Osteocyte (in vitro differentiated cells): ENCODE results near the gene OR9Q1. TPM values are rescaled to one million over a fixed set of nuclear protein-coding genes. Genes with fewer than 3 reads are reported as not detected.

Experiments used
- DNase-seq: peaks from one replicate; pipeline ENCODE4 v3.0.0; 2021; ENCODE audit warnings: mixed read lengths; ENCODE audit not compliant: unreplicated experiment; ENCODE audit errors: extremely low spot score
- H3K27ac Mint-ChIP-seq: one replicate; pipeline ENCODE4 v1.8.0; 2021; ENCODE audit warnings: mild to moderate bottlenecking, mixed read lengths; ENCODE audit not compliant: unreplicated experiment
- H3K27me3 Mint-ChIP-seq: one replicate; pipeline ENCODE4 v1.8.0; 2021; ENCODE audit warnings: mixed read lengths; ENCODE audit not compliant: unreplicated experiment
- H3K36me3 Mint-ChIP-seq: one replicate; pipeline ENCODE4 v1.8.0; 2021; ENCODE audit warnings: mixed read lengths; ENCODE audit not compliant: unreplicated experiment
- H3K4me1 Mint-ChIP-seq: one replicate; pipeline ENCODE4 v1.8.0; 2021; ENCODE audit warnings: mixed read lengths; ENCODE audit not compliant: unreplicated experiment
- H3K4me3 Mint-ChIP-seq: one replicate; pipeline ENCODE4 v1.8.0; 2021; ENCODE audit warnings: mild to moderate bottlenecking, moderate library complexity, mixed read lengths; ENCODE audit not compliant: unreplicated experiment
- H3K9me3 Mint-ChIP-seq: one replicate; pipeline ENCODE4 v1.8.0; 2021; ENCODE audit warnings: mixed read lengths; ENCODE audit not compliant: unreplicated experiment
- CTCF ChIP-seq: fragments of 200-600 bp; sonication (generic); IDR thresholded peaks from 2 replicates; pipeline ENCODE4 v1.5.0; 2021; ENCODE audit warnings: antibody characterized with exemption, mild to moderate bottlenecking, moderate library complexity
- total RNA-seq: library from RNA; stranded (reverse); gene quantifications from 2 replicates; pipeline ENCODE4 v1.2.1, GENCODE V29; 2021

Gene OR9Q1
- total RNA-seq, 1 donor from 2014 or later = not detected

- H3K27me3 Mint-ChIP-seq = no peaks in the 10 kb centered on the region
- no peak for DNase-seq
- no peaks in the 10 kb centered on the region for H3K4me1 Mint-ChIP-seq
- no peak overlapping the region for H3K27ac Mint-ChIP-seq
- no peaks in the 10 kb centered on the region for H3K36me3 Mint-ChIP-seq
- H3K4me3 Mint-ChIP-seq = no peak overlapping the region
- H3K9me3 Mint-ChIP-seq = no peaks in the 10 kb centered on the region
- no peak for TF ChIP-seq CTCF
Observed at GRCh38 chr11:58004664-58005063, 19.0 kb upstream of the OR9Q1 start.

- Mint-ChIP-seq H3K9me3 (no peaks in the 10 kb centered on the region), H3K27me3 (no peaks in the 10 kb centered on the region), H3K4me3 (no peak overlapping the region), H3K27ac (no peak overlapping the region), H3K36me3 (no peaks in the 10 kb centered on the region), H3K4me1 (no peaks in the 10 kb centered on the region)
- TF ChIP-seq CTCF = no peak
- DNase-seq = no peak
Observed at GRCh38 chr11:58006940-58007339, 16.7 kb upstream of the OR9Q1 start.

DNA sequence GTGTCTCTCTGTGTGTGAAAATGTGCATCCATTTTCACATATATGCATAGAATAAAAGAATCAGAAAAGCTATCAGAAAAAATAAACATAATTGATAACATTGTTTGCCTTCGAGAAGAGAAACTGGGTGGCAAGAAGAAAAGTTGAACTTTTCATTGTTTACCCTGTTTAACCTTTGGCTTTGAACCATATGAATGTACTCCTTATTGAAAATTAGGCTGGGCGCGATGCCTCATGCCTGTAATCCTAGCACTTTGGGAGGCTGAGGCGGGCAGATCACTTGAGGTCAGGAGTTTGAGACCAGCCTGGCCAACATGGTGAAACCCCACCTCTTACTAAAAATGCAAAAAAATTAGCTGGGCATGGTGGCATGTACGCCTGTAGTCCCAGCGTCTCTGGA, 11.9 kb upstream of the OR9Q1 start:
- H3K27ac Mint-ChIP-seq = no peak overlapping the region
- H3K4me3 Mint-ChIP-seq = no peak overlapping the region
- peaks cover 6% of the 10 kb centered on the region for H3K9me3 Mint-ChIP-seq
- no peaks in the 10 kb centered on the region for H3K36me3 Mint-ChIP-seq
- DNase-seq = no peak
- no peak for TF ChIP-seq CTCF
- no peaks in the 10 kb centered on the region for H3K27me3 Mint-ChIP-seq
- no peaks in the 10 kb centered on the region for H3K4me1 Mint-ChIP-seq

DNA sequence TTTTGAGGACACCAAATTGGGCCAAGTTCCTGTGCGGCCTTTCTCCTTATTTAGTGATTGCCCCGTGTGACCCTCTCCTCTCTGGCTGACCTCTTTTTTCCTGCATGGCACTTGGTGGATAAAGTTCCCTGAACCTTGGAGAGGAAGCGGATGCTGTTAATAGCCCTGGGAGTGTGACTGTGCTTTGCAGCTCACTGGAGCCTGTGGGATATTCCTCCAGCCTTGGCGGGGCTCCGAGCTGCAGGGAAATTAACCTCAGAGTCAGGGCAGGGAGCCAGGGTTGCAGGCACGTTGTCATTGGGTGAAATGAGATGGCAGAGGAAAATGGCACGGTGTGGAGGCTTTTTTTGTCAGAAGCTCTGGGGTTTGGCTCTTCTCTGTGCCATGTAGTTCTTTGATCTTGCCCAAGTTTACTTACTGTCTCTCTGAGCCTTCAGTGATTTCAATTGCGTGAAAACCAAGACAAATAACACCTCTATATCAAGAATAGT, 965 bp downstream of the OR9Q1 start:
- Mint-ChIP-seq H3K9me3 (no peaks in the 10 kb centered on the region), H3K4me3 (no peak overlapping the region), H3K27me3 (no peaks in the 10 kb centered on the region), H3K27ac (no peak overlapping the region), H3K4me1 (no peaks in the 10 kb centered on the region), H3K36me3 (no peaks in the 10 kb centered on the region)
- TF ChIP-seq CTCF = no peak
- DNase-seq = no peak

DNA sequence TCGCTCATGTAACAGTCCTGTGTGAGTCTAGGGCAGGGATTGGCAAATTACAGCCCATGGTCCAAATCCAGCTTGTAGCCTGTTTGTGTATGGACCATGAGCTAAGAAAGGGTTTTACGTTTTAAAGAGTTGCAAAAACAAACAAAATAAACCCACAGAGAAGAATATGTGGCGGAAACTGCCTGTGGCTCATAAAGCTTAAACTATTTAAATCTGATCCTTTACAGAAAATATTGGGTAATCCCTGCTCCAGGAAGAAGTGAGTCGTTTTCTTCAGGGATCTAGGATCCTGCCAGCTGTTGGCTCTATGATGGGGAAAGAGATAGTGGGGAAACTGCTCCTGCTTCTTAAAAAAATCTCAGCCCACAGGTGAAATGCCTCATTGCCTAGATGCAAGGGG, 3.7 kb downstream of the OR9Q1 start:
- no peaks in the 10 kb centered on the region for H3K36me3 Mint-ChIP-seq
- no peaks in the 10 kb centered on the region for H3K4me1 Mint-ChIP-seq
- H3K27ac Mint-ChIP-seq = no peak overlapping the region
- no peak for DNase-seq
- no peak for TF ChIP-seq CTCF
- peaks cover 9% of the 10 kb centered on the region for H3K9me3 Mint-ChIP-seq
- H3K27me3 Mint-ChIP-seq = no peaks in the 10 kb centered on the region
- no peak overlapping the region for H3K4me3 Mint-ChIP-seq
